GM23338 (cell line): ENCODE data around the gene FAM227A. TPM values are rescaled to one million over a fixed set of nuclear protein-coding genes. Genes with fewer than 3 reads are reported as not detected.

Experiments
- ATAC-seq: fragments of 200-7000 bp; cut with Tn5 transposase; 3 replicates; pipeline ENCODE4 v1.9.1; 2020
- DNase-seq: peaks from one replicate; pipeline ENCODE4 v3.0.0-alpha.2; 2015; ENCODE audit warnings: low spot score
- H2AFZ ChIP-seq: fragments of 200-600 bp; sonication (generic); 2 replicates; pipeline ENCODE4 v1.8.0; 2016; ENCODE audit warnings: antibody characterized with exemption, mild to moderate bottlenecking, moderate library complexity
- H3F3A ChIP-seq: fragments of 200-600 bp; sonication (generic); replicated peaks from 2 replicates; pipeline ENCODE4 v1.8.0; 2017; ENCODE audit warnings: antibody characterized with exemption, mixed run types, low read depth
- H3K27ac ChIP-seq: fragments of 200-600 bp; sonication (generic); 2 replicates; pipeline ENCODE4 v1.6.1; 2016; ENCODE audit warnings: low read depth
- H3K27me3 ChIP-seq: fragments of 200-600 bp; sonication (generic); 2 replicates; pipeline ENCODE4 v1.8.0; 2016; ENCODE audit warnings: mild to moderate bottlenecking, mixed run types, moderate library complexity; ENCODE audit not compliant: insufficient read depth
- H3K36me3 ChIP-seq: fragments of 200-600 bp; sonication (generic); 2 replicates; pipeline ENCODE4 v1.8.0; 2016; ENCODE audit warnings: mild to moderate bottlenecking; ENCODE audit not compliant: insufficient read depth
- H3K4me1 ChIP-seq: fragments of 200-600 bp; sonication (generic); 2 replicates; pipeline ENCODE4 v1.8.0; 2016; ENCODE audit warnings: mild to moderate bottlenecking, moderate library complexity; ENCODE audit not compliant: insufficient read depth
- H3K4me2 ChIP-seq: fragments of 200-600 bp; sonication (generic); 2 replicates; pipeline ENCODE4 v1.7.1; 2017; ENCODE audit warnings: mixed run types
- H3K4me3 ChIP-seq: fragments of 200-600 bp; sonication (generic); 2 replicates; pipeline ENCODE4 v1.6.1; 2016; ENCODE audit warnings: mixed run types
- H3K79me2 ChIP-seq: fragments of 200-600 bp; sonication (generic); replicated peaks from 2 replicates; pipeline ENCODE4 v1.8.0; 2017; ENCODE audit warnings: mild to moderate bottlenecking; ENCODE audit not compliant: insufficient read depth
- H3K9me2 ChIP-seq: fragments of 200-600 bp; sonication (generic); 2 replicates; pipeline ENCODE4 v1.8.0; 2017; ENCODE audit not compliant: insufficient read depth
- H4K20me1 ChIP-seq: fragments of 200-600 bp; sonication (generic); replicated peaks from 2 replicates; pipeline ENCODE4 v1.8.0; 2017; ENCODE audit warnings: mild to moderate bottlenecking; ENCODE audit not compliant: insufficient read depth
- H3K27ac Mint-ChIP-seq: 2 replicates; pipeline ENCODE4 v1.8.0; 2020; ENCODE audit warnings: inconsistent platforms, mild to moderate bottlenecking, moderate library complexity, mixed read lengths
- H3K27me3 Mint-ChIP-seq: 3 replicates; pipeline ENCODE4 v1.8.0; 2022; ENCODE audit warnings: low read depth, mild to moderate bottlenecking, moderate library complexity, mixed read lengths, inconsistent platforms; ENCODE audit not compliant: insufficient read depth, poor library complexity
- H3K36me3 Mint-ChIP-seq: 3 replicates; pipeline ENCODE4 v1.8.0; 2021; ENCODE audit warnings: low read depth, mild to moderate bottlenecking, inconsistent platforms, moderate library complexity, mixed read lengths
- H3K4me1 Mint-ChIP-seq: 3 replicates; pipeline ENCODE4 v1.8.0; 2020; ENCODE audit warnings: mild to moderate bottlenecking, inconsistent platforms, mixed read lengths
- H3K4me3 Mint-ChIP-seq: 3 replicates; pipeline ENCODE4 v1.8.0; 2021; ENCODE audit warnings: moderate library complexity, mild to moderate bottlenecking, inconsistent platforms, mixed read lengths
- H3K9me3 Mint-ChIP-seq: 3 replicates; pipeline ENCODE4 v1.8.0; 2020; ENCODE audit warnings: moderate library complexity, mild to moderate bottlenecking, inconsistent platforms, mixed read lengths
- CREB1 ChIP-seq: fragments of 250-450 bp; sonication (Bioruptor Pico); IDR thresholded peaks from 2 replicates; pipeline ENCODE4 v1.5.0; 2020; ENCODE audit warnings: low read depth, mild to moderate bottlenecking, moderate library complexity
- CTCF ChIP-seq, 2 experiments: fragments of 200-600 bp in 1 of 2; sonication (generic) in 1 of 2; conservative IDR thresholded peaks; 2 replicates each; pipeline versions ENCODE4 v1.5.1 to v1.6.1; 2016 to 2017; ENCODE audit warnings: antibody characterized with exemption in 2 of 2, low read depth in 2 of 2, mild to moderate bottlenecking in 2 of 2, moderate library complexity in 1 of 2
- ETS1 ChIP-seq: IDR thresholded peaks from 2 replicates; pipeline ENCODE4 v1.6.1; 2016; ENCODE audit warnings: antibody characterized with exemption
- EZH2 ChIP-seq: fragments of 200-600 bp; sonication (generic); IDR thresholded peaks from one replicate; pipeline ENCODE4 v1.8.0; 2017; ENCODE audit warnings: antibody characterized with exemption, mild to moderate bottlenecking, low read depth; ENCODE audit not compliant: unreplicated experiment
- EZH2phosphoT487 ChIP-seq: fragments of 200-600 bp; sonication (generic); IDR thresholded peaks from one replicate; pipeline ENCODE4 v1.8.1; 2018; ENCODE audit warnings: antibody characterized with exemption; ENCODE audit not compliant: unreplicated experiment
- JUNB ChIP-seq: IDR thresholded peaks from one replicate; pipeline ENCODE4 v1.6.1; 2016; ENCODE audit warnings: antibody characterized with exemption; ENCODE audit not compliant: unreplicated experiment
- NANOG ChIP-seq: IDR thresholded peaks from 2 replicates; pipeline ENCODE4 v1.6.1; 2016; ENCODE audit warnings: antibody characterized with exemption, borderline replicate concordance
- POLR2AphosphoS5 ChIP-seq: IDR thresholded peaks from 2 replicates; pipeline ENCODE4 v1.6.1; 2016; ENCODE audit warnings: antibody characterized with exemption, low read depth
- REST ChIP-seq: IDR thresholded peaks from one replicate; pipeline ENCODE4 v1.6.1; 2018; ENCODE audit warnings: antibody characterized with exemption; ENCODE audit not compliant: unreplicated experiment
- STAT1 ChIP-seq: IDR thresholded peaks from one replicate; pipeline ENCODE4 v1.6.1; 2016; ENCODE audit warnings: antibody characterized with exemption; ENCODE audit not compliant: unreplicated experiment
- ZNF114 ChIP-seq: fragments of 250-450 bp; sonication (Bioruptor Pico); IDR thresholded peaks from 2 replicates; pipeline ENCODE4 v1.5.0; 2020; ENCODE audit warnings: mild to moderate bottlenecking, moderate library complexity
- ZNF331 ChIP-seq: fragments of 250-450 bp; sonication (Bioruptor Pico); IDR thresholded peaks from 2 replicates; pipeline ENCODE4 v1.5.0; 2020; ENCODE audit warnings: low read depth, mild to moderate bottlenecking, moderate library complexity
- ZNF462 ChIP-seq: fragments of 250-450 bp; sonication (Bioruptor Pico); IDR thresholded peaks from 2 replicates; pipeline ENCODE4 v1.5.0; 2020; ENCODE audit warnings: mild to moderate bottlenecking, moderate library complexity
- polyA plus RNA-seq: library from polyadenylated mRNA; unstranded; fragments of >200 nt; fragmentation: Nextera tagmentation; extraction: Ambion mirVana; gene quantifications from 2 replicates; pipeline ENCODE4 v1.2.1, GENCODE V29; 2016
- total RNA-seq: library from RNA; depleted of rRNA; stranded (reverse); fragments of >200 nt; shearing (Covaris generic); gene quantifications from 2 replicates; pipeline ENCODE4 v1.2.3, GENCODE V29; 2014

Gene FAM227A
- total and polyA plus RNA-seq, 2 experiments from 2014 or later: 5.8 to 11.0 TPM

GRCh38 chr22:38638216-38638615, 18.0 kb downstream of the FAM227A start:
- Histone ChIP-seq H3K79me2 (no peaks in the 10 kb centered on the region), H3K27ac (no peak overlapping the region), H3K36me3 (no peaks in the 10 kb centered on the region; the same call in 1 of the 2 replicates), H3K4me2 (no peak overlapping the region), H3K27me3 (no peaks in the 10 kb centered on the region), H2AFZ (no peak overlapping the region), H3K4me1 (no peaks in the 10 kb centered on the region), H3K9me2 (no peaks in the 10 kb centered on the region), H3K4me3 (no peak overlapping the region), H3F3A (no peaks in the 10 kb centered on the region), H4K20me1 (peaks cover 3% of the 10 kb centered on the region; the same call in 1 of the 2 replicates)
- Mint-ChIP-seq H3K4me1 (no peaks in the 10 kb centered on the region), H3K27me3 (peaks cover 9% of the 10 kb centered on the region), H3K36me3 (peaks cover 5% of the 10 kb centered on the region), H3K27ac (no peak overlapping the region), H3K9me3 (no peaks in the 10 kb centered on the region), H3K4me3 (no peak overlapping the region)
- DNase-seq: no peak
- no peak for TF ChIP-seq CTCF (conservative IDR thresholded peaks at IDR 0.05; ENCODE audit: low read depth in 2 of 2)
- no peak for TF ChIP-seq ZNF462 (CRISPR knock-in tag)
- TF ChIP-seq ZNF331 (CRISPR knock-in tag): no peak
- TF ChIP-seq POLR2AphosphoS5: no peak
- no peak for TF ChIP-seq CREB1 (CRISPR knock-in tag)
- no peak for TF ChIP-seq ZNF114 (CRISPR knock-in tag)
- no peak for TF ChIP-seq EZH2
- no peak for TF ChIP-seq REST
- no peak for TF ChIP-seq STAT1
- no peak for TF ChIP-seq NANOG
- TF ChIP-seq ETS1: no peak
- TF ChIP-seq JUNB: no peak
- TF ChIP-seq EZH2phosphoT487: no peak
- no peak for ATAC-seq
